DOHH2 (cell line): Measurements from ENCODE around the gene PPP2R2B.

Experiments used
- EZH2phosphoT487 ChIP-seq: fragments of 200-600 bp; sonication (generic); IDR thresholded peaks from 2 replicates; pipeline ENCODE4 v1.6.1; 2017; ENCODE audit warnings: borderline replicate concordance, mild to moderate bottlenecking, antibody characterized with exemption, low read length, moderate library complexity, mixed read lengths
- TF ChIP-seq, protein P1 (sequence below): fragments of 200-600 bp; sonication (generic); IDR thresholded peaks from one replicate; pipeline ENCODE4 v1.5.1; 2014; ENCODE audit warnings: antibody characterized with exemption, mild to moderate bottlenecking, low read depth, low read length; ENCODE audit not compliant: poor library complexity, severe bottlenecking

DNA sequence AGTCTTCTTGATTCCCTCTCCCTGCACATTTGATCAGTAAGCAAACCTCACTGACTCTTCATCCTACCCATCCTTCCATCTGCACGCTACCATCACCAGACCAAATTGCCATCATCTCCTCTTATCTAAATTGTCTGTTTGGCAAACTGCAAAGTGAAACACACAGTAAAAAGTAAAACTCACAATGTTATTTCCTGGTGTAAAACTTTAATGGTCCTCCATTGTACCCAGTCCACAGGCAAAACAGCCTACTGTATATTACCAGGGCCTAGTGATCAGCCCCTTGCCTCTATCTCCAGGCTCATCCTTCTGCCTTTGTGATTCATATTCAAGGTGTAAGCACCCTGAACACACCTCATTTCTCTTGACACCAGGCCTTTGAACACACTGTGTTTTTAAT is 279.3 kb downstream of the PPP2R2B start:
- TF ChIP-seq, protein P1, sequence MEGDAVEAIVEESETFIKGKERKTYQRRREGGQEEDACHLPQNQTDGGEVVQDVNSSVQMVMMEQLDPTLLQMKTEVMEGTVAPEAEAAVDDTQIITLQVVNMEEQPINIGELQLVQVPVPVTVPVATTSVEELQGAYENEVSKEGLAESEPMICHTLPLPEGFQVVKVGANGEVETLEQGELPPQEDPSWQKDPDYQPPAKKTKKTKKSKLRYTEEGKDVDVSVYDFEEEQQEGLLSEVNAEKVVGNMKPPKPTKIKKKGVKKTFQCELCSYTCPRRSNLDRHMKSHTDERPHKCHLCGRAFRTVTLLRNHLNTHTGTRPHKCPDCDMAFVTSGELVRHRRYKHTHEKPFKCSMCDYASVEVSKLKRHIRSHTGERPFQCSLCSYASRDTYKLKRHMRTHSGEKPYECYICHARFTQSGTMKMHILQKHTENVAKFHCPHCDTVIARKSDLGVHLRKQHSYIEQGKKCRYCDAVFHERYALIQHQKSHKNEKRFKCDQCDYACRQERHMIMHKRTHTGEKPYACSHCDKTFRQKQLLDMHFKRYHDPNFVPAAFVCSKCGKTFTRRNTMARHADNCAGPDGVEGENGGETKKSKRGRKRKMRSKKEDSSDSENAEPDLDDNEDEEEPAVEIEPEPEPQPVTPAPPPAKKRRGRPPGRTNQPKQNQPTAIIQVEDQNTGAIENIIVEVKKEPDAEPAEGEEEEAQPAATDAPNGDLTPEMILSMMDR: no peak
- no peak for TF ChIP-seq EZH2phosphoT487
